Measurements from ENCODE around the gene CYB561D2. TPM values are rescaled to one million over a fixed set of nuclear protein-coding genes. Genes with fewer than 3 reads are reported as not detected.

CYB561D2 gene
- total and polyA plus RNA-seq, 2 of the 13 experiments (the other 11 are each of a cell fraction or from before 2014, with no cell fraction given) = 11.1 to 17.2 TPM

DNA sequence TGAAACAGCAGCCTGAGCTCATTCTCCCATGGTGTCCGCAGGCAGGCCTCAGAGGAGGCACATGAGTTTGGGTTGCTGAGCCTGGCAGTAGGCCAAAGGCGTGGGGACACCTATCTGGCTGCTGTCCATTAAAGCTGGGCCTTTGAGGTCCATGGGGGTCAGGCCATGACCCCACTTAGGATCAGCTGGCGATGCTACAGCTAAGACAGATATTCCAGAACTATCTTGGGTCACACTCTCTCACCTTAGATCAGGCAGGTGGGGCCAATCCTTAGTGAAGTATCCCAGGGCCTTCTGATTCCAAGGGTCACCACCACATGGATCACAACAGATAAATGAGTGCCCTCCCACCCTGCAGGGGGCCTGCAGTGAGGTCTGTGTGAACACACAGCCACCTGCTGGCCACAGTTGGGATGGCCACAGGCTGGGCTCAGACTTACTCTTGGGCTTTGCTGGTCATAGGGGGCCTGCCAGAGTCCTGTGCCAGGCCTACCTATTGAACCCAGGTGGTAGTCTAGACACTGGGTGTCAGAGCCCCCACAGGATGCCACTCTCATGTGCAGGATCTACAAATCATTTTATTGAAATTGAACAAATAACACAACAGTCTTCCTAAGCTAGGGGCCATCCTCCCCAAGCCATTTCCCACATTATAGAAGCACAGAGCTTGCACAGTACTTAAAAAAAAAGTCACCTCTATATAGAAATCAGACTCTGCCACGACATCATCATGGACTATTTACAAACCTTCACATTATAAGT is 26.1 kb upstream of the CYB561D2 start (continued):
- TF ChIP-seq, protein P1, sequence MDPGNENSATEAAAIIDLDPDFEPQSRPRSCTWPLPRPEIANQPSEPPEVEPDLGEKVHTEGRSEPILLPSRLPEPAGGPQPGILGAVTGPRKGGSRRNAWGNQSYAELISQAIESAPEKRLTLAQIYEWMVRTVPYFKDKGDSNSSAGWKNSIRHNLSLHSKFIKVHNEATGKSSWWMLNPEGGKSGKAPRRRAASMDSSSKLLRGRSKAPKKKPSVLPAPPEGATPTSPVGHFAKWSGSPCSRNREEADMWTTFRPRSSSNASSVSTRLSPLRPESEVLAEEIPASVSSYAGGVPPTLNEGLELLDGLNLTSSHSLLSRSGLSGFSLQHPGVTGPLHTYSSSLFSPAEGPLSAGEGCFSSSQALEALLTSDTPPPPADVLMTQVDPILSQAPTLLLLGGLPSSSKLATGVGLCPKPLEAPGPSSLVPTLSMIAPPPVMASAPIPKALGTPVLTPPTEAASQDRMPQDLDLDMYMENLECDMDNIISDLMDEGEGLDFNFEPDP (CRISPR knock-in tag; conservative IDR thresholded peaks at IDR 0.05) = no peak
- TF ChIP-seq, protein P2, sequence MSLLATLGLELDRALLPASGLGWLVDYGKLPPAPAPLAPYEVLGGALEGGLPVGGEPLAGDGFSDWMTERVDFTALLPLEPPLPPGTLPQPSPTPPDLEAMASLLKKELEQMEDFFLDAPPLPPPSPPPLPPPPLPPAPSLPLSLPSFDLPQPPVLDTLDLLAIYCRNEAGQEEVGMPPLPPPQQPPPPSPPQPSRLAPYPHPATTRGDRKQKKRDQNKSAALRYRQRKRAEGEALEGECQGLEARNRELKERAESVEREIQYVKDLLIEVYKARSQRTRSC (CRISPR knock-in tag; IDR thresholded peaks at IDR 0.05; ENCODE audit: low read depth) = no peak
- TF ChIP-seq ZNF30 (CRISPR knock-in tag; IDR thresholded peaks at IDR 0.05) = no peak
- TF ChIP-seq HDAC6 (IDR thresholded peaks at IDR 0.05; ENCODE audit: low read depth, low read length) = no peak
- no peak for TF ChIP-seq MZF1 (CRISPR knock-in tag; IDR thresholded peaks at IDR 0.05; ENCODE audit: borderline replicate concordance)
- TF ChIP-seq RFXAP (CRISPR knock-in tag; IDR thresholded peaks at IDR 0.05; ENCODE audit: borderline replicate concordance) = no peak
- no peak for TF ChIP-seq JUND (CRISPR knock-in tag; IDR thresholded peaks at IDR 0.05)
- TF ChIP-seq ZNF614 (CRISPR knock-in tag; IDR thresholded peaks at IDR 0.05; ENCODE audit: borderline replicate concordance) = 0 out of 2 replicates have a peak, but pooled peaks have one; percentile 38
- no peak for TF ChIP-seq FOXP1 (IDR thresholded peaks at IDR 0.05)
- TF ChIP-seq FOXP1 (CRISPR knock-in tag; IDR thresholded peaks at IDR 0.05) = no peak
- TF ChIP-seq RORA (CRISPR knock-in tag; IDR thresholded peaks at IDR 0.05) = no peak
- TF ChIP-seq, protein P3, sequence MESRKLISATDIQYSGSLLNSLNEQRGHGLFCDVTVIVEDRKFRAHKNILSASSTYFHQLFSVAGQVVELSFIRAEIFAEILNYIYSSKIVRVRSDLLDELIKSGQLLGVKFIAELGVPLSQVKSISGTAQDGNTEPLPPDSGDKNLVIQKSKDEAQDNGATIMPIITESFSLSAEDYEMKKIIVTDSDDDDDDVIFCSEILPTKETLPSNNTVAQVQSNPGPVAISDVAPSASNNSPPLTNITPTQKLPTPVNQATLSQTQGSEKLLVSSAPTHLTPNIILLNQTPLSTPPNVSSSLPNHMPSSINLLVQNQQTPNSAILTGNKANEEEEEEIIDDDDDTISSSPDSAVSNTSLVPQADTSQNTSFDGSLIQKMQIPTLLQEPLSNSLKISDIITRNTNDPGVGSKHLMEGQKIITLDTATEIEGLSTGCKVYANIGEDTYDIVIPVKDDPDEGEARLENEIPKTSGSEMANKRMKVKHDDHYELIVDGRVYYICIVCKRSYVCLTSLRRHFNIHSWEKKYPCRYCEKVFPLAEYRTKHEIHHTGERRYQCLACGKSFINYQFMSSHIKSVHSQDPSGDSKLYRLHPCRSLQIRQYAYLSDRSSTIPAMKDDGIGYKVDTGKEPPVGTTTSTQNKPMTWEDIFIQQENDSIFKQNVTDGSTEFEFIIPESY (CRISPR knock-in tag; IDR thresholded peaks at IDR 0.05) = peak; percentile 68
- TF ChIP-seq ZNF749 (CRISPR knock-in tag; IDR thresholded peaks at IDR 0.05; ENCODE audit: borderline replicate concordance) = no peak
- TF ChIP-seq NBN (conservative IDR thresholded peaks at IDR 0.05) = no peak
- TF ChIP-seq ZFAT (CRISPR knock-in tag; conservative IDR thresholded peaks at IDR 0.05) = no peak
- TF ChIP-seq, protein P4, sequence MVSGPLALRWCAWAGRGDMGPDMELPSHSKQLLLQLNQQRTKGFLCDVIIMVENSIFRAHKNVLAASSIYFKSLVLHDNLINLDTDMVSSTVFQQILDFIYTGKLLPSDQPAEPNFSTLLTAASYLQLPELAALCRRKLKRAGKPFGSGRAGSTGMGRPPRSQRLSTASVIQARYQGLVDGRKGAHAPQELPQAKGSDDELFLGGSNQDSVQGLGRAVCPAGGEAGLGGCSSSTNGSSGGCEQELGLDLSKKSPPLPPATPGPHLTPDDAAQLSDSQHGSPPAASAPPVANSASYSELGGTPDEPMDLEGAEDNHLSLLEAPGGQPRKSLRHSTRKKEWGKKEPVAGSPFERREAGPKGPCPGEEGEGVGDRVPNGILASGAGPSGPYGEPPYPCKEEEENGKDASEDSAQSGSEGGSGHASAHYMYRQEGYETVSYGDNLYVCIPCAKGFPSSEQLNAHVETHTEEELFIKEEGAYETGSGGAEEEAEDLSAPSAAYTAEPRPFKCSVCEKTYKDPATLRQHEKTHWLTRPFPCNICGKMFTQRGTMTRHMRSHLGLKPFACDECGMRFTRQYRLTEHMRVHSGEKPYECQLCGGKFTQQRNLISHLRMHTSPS (CRISPR knock-in tag; IDR thresholded peaks at IDR 0.05; ENCODE audit: low read depth) = no peak
- TF ChIP-seq IRX3 (CRISPR knock-in tag; IDR thresholded peaks at IDR 0.05; ENCODE audit: borderline replicate concordance, low read depth) = no peak
- no peak for TF ChIP-seq ZBTB1 (CRISPR knock-in tag; IDR thresholded peaks at IDR 0.05; ENCODE audit: borderline replicate concordance)
- no peak for TF ChIP-seq EEA1 (CRISPR knock-in tag; IDR thresholded peaks at IDR 0.05; ENCODE audit: borderline replicate concordance)
- TF ChIP-seq KDM1A (CRISPR knock-in tag; IDR thresholded peaks at IDR 0.05) = no peak
- no peak for TF ChIP-seq PHB2 (IDR thresholded peaks at IDR 0.05; ENCODE audit: partially characterized antibody)
- peak in 1 of 2 experiments; percentile 30; a peak in 1 of 4 replicates for TF ChIP-seq MAFK (conservative IDR thresholded peaks at IDR 0.05 in 1 of 2, IDR thresholded peaks at IDR 0.05 in 1 of 2; ENCODE audit: low read length in 2 of 2)
- TF ChIP-seq ZNF839 (CRISPR knock-in tag; IDR thresholded peaks at IDR 0.05; ENCODE audit: borderline replicate concordance) = no peak
- no peak for TF ChIP-seq EZH2 (conservative IDR thresholded peaks at IDR 0.05; ENCODE audit: low read depth, low read length)
- no peak for TF ChIP-seq GTF2F1 (IDR thresholded peaks at IDR 0.05; ENCODE audit: low read length)
